ENCODE measurements around the gene HHLA2. TPM values are rescaled to one million over a fixed set of nuclear protein-coding genes. Genes with fewer than 3 reads are reported as not detected.

HHLA2 gene
- total and polyA plus RNA-seq, 2 experiments from 2014 or later, result not detected

DNA sequence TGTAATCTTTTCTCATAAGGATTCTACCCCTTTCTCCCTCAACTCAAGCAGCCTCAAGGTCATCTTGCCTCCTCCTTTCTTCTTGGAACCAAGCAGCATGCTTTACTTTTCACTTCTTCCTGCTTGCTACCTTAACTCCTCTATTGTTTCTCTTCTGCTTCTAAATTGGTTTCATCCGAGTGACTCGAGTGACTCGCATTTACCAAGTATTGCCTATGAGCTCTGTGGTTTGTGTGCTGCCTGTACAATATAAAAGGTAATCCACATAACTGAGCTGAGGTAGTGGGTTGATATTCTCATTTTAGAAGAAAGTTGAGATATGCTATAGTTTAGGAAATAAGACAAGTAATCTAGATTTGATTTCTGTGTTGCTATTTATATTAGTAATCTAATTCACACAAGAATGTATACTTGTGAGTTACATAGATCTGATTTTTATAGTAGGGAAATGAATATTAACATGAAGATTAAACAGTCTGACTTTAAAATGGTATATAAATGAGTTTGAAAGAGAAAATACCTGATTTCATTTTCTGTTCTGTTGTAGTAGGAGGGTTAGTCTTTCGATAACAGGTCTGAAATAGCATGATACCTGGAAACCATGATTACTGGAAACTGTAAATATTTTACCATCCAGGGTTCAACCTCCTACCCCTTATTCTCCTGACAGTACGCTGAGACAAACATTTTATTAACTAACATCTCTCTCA lies 5.5 kb downstream of the HHLA2 start:
- Histone ChIP-seq H2AFZ (peak overlapping the region; percentile 86; the same call in 1 of the 2 replicates), H3K4me2 (no peak overlapping the region), H3K9me2 (ENCODE audit: insufficient read depth) (no peaks in the 10 kb centered on the region), H3K4me3 (no peak overlapping the region), H3K27me3 (ENCODE audit: insufficient read depth) (no peaks in the 10 kb centered on the region), H3K27ac (ENCODE audit: low read depth) (no peak overlapping the region), H3K4me1 (ENCODE audit: insufficient read depth) (peaks cover 13% of the 10 kb centered on the region; the same call in 1 of the 2 replicates), H4K20me1 (replicated peaks; ENCODE audit: insufficient read depth) (no peaks in the 10 kb centered on the region), H3F3A (replicated peaks; ENCODE audit: low read depth) (no peaks in the 10 kb centered on the region), H3K79me2 (replicated peaks; ENCODE audit: insufficient read depth) (no peaks in the 10 kb centered on the region), H3K36me3 (ENCODE audit: insufficient read depth) (no peaks in the 10 kb centered on the region)
- Mint-ChIP-seq H3K9me3 (no peaks in the 10 kb centered on the region), H3K27me3 (ENCODE audit: insufficient read depth, low read depth, poor library complexity) (no peaks in the 10 kb centered on the region), H3K4me1 (peaks cover 17% of the 10 kb centered on the region), H3K27ac (no peak overlapping the region), H3K36me3 (ENCODE audit: low read depth) (no peaks in the 10 kb centered on the region), H3K4me3 (no peak overlapping the region)
- DNase-seq (ENCODE audit: low spot score), result no peak
- no peak for ATAC-seq
- TF ChIP-seq, protein P1, sequence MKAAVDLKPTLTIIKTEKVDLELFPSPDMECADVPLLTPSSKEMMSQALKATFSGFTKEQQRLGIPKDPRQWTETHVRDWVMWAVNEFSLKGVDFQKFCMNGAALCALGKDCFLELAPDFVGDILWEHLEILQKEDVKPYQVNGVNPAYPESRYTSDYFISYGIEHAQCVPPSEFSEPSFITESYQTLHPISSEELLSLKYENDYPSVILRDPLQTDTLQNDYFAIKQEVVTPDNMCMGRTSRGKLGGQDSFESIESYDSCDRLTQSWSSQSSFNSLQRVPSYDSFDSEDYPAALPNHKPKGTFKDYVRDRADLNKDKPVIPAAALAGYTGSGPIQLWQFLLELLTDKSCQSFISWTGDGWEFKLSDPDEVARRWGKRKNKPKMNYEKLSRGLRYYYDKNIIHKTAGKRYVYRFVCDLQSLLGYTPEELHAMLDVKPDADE (IDR thresholded peaks at IDR 0.05), result no peak
- TF ChIP-seq, protein P2, sequence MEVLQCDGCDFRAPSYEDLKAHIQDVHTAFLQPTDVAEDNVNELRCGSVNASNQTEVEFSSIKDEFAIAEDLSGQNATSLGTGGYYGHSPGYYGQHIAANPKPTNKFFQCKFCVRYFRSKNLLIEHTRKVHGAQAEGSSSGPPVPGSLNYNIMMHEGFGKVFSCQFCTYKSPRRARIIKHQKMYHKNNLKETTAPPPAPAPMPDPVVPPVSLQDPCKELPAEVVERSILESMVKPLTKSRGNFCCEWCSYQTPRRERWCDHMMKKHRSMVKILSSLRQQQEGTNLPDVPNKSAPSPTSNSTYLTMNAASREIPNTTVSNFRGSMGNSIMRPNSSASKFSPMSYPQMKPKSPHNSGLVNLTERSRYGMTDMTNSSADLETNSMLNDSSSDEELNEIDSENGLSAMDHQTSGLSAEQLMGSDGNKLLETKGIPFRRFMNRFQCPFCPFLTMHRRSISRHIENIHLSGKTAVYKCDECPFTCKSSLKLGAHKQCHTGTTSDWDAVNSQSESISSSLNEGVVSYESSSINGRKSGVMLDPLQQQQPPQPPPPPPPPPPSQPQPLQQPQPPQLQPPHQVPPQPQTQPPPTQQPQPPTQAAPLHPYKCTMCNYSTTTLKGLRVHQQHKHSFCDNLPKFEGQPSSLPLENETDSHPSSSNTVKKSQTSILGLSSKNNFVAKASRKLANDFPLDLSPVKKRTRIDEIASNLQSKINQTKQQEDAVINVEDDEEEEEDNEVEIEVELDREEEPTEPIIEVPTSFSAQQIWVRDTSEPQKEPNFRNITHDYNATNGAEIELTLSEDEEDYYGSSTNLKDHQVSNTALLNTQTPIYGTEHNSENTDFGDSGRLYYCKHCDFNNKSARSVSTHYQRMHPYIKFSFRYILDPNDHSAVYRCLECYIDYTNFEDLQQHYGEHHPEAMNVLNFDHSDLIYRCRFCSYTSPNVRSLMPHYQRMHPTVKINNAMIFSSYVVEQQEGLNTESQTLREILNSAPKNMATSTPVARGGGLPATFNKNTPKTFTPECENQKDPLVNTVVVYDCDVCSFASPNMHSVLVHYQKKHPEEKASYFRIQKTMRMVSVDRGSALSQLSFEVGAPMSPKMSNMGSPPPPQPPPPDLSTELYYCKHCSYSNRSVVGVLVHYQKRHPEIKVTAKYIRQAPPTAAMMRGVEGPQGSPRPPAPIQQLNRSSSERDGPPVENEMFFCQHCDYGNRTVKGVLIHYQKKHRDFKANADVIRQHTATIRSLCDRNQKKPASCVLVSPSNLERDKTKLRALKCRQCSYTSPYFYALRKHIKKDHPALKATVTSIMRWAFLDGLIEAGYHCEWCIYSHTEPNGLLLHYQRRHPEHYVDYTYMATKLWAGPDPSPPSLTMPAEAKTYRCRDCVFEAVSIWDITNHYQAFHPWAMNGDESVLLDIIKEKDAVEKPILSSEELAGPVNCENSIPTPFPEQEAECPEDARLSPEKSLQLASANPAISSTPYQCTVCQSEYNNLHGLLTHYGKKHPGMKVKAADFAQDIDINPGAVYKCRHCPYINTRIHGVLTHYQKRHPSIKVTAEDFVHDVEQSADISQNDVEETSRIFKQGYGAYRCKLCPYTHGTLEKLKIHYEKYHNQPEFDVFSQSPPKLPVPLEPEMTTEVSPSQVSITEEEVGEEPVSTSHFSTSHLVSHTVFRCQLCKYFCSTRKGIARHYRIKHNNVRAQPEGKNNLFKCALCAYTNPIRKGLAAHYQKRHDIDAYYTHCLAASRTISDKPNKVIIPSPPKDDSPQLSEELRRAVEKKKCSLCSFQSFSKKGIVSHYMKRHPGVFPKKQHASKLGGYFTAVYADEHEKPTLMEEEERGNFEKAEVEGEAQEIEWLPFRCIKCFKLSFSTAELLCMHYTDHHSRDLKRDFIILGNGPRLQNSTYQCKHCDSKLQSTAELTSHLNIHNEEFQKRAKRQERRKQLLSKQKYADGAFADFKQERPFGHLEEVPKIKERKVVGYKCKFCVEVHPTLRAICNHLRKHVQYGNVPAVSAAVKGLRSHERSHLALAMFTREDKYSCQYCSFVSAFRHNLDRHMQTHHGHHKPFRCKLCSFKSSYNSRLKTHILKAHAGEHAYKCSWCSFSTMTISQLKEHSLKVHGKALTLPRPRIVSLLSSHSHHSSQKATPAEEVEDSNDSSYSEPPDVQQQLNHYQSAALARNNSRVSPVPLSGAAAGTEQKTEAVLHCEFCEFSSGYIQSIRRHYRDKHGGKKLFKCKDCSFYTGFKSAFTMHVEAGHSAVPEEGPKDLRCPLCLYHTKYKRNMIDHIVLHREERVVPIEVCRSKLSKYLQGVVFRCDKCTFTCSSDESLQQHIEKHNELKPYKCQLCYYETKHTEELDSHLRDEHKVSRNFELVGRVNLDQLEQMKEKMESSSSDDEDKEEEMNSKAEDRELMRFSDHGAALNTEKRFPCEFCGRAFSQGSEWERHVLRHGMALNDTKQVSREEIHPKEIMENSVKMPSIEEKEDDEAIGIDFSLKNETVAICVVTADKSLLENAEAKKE (CRISPR knock-in tag; IDR thresholded peaks at IDR 0.05), result no peak
- TF ChIP-seq CREB1 (CRISPR knock-in tag; IDR thresholded peaks at IDR 0.05; ENCODE audit: low read depth), result no peak
- TF ChIP-seq ZNF114 (CRISPR knock-in tag; IDR thresholded peaks at IDR 0.05), result no peak
- TF ChIP-seq ZNF331 (CRISPR knock-in tag; IDR thresholded peaks at IDR 0.05; ENCODE audit: low read depth), result no peak
- no peak for TF ChIP-seq POLR2AphosphoS5 (IDR thresholded peaks at IDR 0.05; ENCODE audit: low read depth)
- no peak for TF ChIP-seq STAT1 (IDR thresholded peaks at IDR 0.05; ENCODE audit: unreplicated experiment)
- no peak for TF ChIP-seq NANOG (IDR thresholded peaks at IDR 0.05; ENCODE audit: borderline replicate concordance)

Measured in GM23338 (cell line).